ENCODE measurements around the gene PI4KB. TPM values are rescaled to one million over a fixed set of nuclear protein-coding genes. Genes with fewer than 3 reads are reported as not detected.

The PI4KB gene
- total RNA-seq, 1 donor from 2014 or later = 60.7 TPM

GRCh38 chr1:151243683-151244216, 83.5 kb downstream of the PI4KB start:
- Mint-ChIP-seq H3K4me1 (ENCODE audit: unreplicated experiment) (no peaks in the 10 kb centered on the region), H3K27ac (no peak overlapping the region), H3K9me3 (no peaks in the 10 kb centered on the region), H3K36me3 (peaks cover 33% of the 10 kb centered on the region), H3K27me3 (no peaks in the 10 kb centered on the region), H3K4me3 (no peak overlapping the region)
- no peak for DNase-seq (ENCODE audit: extremely low spot score, unreplicated experiment)
- TF ChIP-seq, protein P1, sequence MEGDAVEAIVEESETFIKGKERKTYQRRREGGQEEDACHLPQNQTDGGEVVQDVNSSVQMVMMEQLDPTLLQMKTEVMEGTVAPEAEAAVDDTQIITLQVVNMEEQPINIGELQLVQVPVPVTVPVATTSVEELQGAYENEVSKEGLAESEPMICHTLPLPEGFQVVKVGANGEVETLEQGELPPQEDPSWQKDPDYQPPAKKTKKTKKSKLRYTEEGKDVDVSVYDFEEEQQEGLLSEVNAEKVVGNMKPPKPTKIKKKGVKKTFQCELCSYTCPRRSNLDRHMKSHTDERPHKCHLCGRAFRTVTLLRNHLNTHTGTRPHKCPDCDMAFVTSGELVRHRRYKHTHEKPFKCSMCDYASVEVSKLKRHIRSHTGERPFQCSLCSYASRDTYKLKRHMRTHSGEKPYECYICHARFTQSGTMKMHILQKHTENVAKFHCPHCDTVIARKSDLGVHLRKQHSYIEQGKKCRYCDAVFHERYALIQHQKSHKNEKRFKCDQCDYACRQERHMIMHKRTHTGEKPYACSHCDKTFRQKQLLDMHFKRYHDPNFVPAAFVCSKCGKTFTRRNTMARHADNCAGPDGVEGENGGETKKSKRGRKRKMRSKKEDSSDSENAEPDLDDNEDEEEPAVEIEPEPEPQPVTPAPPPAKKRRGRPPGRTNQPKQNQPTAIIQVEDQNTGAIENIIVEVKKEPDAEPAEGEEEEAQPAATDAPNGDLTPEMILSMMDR (conservative IDR thresholded peaks at IDR 0.05) = no peak

GRCh38 chr1:151242442-151242841, 84.8 kb downstream of the PI4KB start:
- Mint-ChIP-seq H3K4me3 (no peak overlapping the region), H3K27me3 (no peaks in the 10 kb centered on the region), H3K4me1 (ENCODE audit: unreplicated experiment) (no peaks in the 10 kb centered on the region), H3K9me3 (no peaks in the 10 kb centered on the region), H3K36me3 (peaks cover 37% of the 10 kb centered on the region), H3K27ac (no peak overlapping the region)
- TF ChIP-seq, protein P1 (conservative IDR thresholded peaks at IDR 0.05) = no peak
- no peak for DNase-seq (ENCODE audit: extremely low spot score, unreplicated experiment)

Other genes starting within 250 kb of the PI4KB start
- 10.6 and 37.1 TPM in 2 replicates for gene SEMA6C, start 180.8 kb downstream of the PI4KB start, total RNA-seq (ENCODE audit: low replicate concordance)
- gene TNFAIP8L2, start 170.8 kb downstream of the PI4KB start, total RNA-seq (ENCODE audit: low replicate concordance) = not detected in 2 replicates
- gene LYSMD1, start 161.5 kb downstream of the PI4KB start, total RNA-seq (ENCODE audit: low replicate concordance) = 8.9 and 12.3 TPM in 2 replicates
- 39.3 and 42.1 TPM in 2 replicates for gene SCNM1, start 161.3 kb downstream of the PI4KB start, total RNA-seq (ENCODE audit: low replicate concordance)
- 1.9 TPM in 2 replicates for gene TMOD4, start 151.4 kb downstream of the PI4KB start, total RNA-seq (ENCODE audit: low replicate concordance)
- gene VPS72, start 137.2 kb downstream of the PI4KB start, total RNA-seq (ENCODE audit: low replicate concordance) = 95.8 and 97.4 TPM in 2 replicates
- gene PIP5K1A, start 128.9 kb downstream of the PI4KB start, total RNA-seq (ENCODE audit: low replicate concordance) = 69.8 and 77.3 TPM in 2 replicates
- 146 and 170 TPM in 2 replicates for gene PSMD4, start 72.7 kb downstream of the PI4KB start, total RNA-seq (ENCODE audit: low replicate concordance)
- gene ZNF687, start 45.1 kb downstream of the PI4KB start, total RNA-seq (ENCODE audit: low replicate concordance) = 29.6 and 31.7 TPM in 2 replicates
- gene RFX5, start 19.8 kb upstream of the PI4KB start, total RNA-seq (ENCODE audit: low replicate concordance) = 27.3 and 66.5 TPM in 2 replicates
- 20.5 and 39.2 TPM in 2 replicates for gene SELENBP1, start 45.3 kb upstream of the PI4KB start, total RNA-seq (ENCODE audit: low replicate concordance)
- gene PSMB4, start 72.2 kb upstream of the PI4KB start, total RNA-seq (ENCODE audit: low replicate concordance) = 241 and 243 TPM in 2 replicates
- 73.1 and 126 TPM in 2 replicates for gene POGZ, start 132.1 kb upstream of the PI4KB start, total RNA-seq (ENCODE audit: low replicate concordance)
- 29.0 and 52.8 TPM in 2 replicates for gene CGN, start 184.0 kb upstream of the PI4KB start, total RNA-seq (ENCODE audit: low replicate concordance)
- gene TUFT1, start 212.9 kb upstream of the PI4KB start, total RNA-seq (ENCODE audit: low replicate concordance) = 15.5 and 34.7 TPM in 2 replicates